HG03064 (cell line): Measurements from ENCODE around the gene SPSB4.

Experiments used
- ATAC-seq: cut with Tn5 transposase; IDR thresholded peaks from one replicate; pipeline ENCODE4 v1.9.1; 2021; ENCODE audit warnings: low read depth; ENCODE audit not compliant: unreplicated experiment

Gene SPSB4

DNA sequence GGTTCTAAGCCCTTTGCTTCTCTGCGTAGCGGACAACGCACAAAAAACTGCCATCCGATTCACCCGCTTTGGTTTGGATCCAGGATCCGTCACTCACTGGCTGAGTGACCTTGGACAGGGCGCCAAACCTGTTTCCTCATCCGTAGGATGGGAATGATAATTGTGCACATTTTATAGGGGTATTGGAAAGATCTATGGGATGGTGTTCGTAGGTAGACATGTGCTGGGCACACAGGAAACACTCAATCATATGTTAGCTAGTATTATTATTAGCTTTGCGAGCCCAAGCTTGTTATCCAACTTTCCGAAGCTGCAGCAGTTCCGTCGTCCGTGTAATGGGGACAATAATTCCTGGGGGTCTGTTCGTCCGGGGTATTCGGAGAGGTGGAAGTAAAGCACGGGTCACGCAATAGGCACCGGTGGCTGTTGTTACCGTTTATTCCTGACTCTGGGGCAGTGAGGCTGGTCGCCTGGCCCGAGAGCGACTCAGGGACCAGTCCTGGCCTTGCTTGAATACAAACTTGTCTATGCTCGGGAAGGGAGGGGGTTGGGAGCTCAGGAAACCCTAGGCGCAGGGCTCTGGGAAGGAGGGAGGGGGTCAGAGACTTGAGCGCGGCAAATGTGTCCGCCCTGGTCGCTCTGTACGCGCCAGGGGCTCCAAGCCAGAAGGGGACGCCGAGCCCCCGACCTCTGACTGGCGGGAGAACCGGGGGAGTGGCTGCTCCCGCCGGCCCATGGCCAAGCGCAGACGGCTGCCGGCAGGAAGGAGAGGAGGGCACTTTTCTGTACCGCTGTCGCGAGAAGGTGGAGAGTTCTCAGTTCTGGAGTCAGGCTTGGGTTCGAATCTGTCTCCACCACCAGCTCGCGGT, 1.3 kb downstream of the SPSB4 start:
- no peak for ATAC-seq

- no peak for ATAC-seq
These were observed 4.0 kb downstream of the SPSB4 start for GRCh38 chr3:141055136-141055535.

GRCh38 chr3:141055536-141056445, 4.6 kb downstream of the SPSB4 start:
- ATAC-seq = no peak

- no peak for ATAC-seq
These were observed 5.6 kb downstream of the SPSB4 start for GRCh38 chr3:141056751-141057171.

DNA sequence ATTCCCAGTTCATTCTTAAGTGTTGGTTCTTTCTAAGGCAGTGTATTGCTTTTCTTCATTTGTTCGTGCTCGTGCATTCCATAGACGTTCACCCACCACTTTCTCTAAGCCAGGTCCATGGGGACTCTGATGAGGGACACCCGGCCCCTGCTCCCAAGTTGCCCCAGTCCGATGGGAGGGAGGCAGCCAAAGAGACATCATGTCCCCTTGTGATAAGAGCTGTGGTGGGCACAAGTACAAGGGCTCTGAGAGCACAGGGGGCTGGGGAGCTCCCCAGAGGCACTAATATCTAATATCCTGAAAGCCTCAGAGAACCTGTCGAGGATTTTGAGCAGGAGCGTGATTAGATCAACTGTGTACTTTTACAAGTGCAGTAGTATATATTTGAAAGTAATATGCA, 6.3 kb downstream of the SPSB4 start:
- ATAC-seq = no peak

DNA sequence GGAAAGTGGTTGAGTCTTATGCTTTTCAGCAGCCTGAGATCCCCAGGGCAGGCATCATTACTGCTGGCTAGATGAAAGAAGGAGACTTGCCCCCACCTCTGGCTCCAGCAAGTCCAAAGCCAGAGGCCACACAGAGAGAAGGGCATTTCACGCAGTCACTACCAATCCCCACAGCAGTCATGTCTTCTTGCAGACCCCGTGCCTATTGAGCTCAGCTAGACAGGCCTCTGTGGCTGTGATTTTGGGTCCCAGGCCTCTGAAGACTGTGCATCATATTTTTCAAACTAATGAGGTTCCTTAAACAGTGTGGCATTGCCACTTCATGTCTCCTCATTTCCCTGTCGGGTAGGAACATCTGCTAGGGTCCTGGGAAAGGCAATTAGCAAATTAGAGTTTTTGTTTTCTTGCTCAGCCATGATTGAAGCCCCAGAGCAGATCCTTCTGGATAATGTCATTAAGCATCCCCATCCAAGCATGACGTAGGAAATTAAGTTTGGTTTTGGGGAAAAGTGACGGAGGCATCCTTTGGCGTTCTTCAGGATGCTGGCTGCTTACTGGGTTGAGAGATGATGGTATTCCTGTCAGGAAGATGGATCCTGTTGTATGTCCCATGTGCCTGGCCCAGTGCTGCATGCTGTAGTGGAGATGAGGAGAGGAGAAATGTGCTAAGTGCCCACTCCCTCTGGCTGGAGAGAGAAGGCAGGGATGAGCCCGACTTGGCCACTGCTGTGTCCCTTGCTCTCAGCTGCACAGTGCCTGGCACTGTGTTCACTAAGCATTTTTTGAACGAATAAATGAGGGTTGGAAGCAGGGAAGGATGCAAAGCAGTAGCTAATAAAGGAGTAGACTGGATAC, 7.0 kb downstream of the SPSB4 start:
- ATAC-seq = no peak

GRCh38 chr3:141058996-141059395, 7.8 kb downstream of the SPSB4 start:
- ATAC-seq = no peak

DNA sequence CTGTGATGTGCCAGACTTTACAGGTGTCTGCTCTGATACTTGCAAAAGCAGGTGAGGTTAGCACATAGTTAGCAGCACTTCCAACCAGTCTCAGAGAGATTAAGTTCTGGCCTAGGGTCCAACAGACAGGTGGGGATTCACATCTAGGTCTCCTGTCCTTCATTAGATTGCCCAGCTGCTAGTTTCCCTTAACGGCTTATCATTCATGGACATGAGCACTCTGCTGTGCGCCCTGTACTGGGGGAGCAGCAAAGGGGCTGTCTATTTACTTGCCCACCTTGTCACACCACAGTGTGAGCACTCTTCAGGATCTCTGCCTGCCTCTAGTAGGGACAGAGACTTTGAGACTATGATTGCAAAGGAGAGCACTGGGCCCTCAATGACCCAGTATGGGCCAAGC, 8.7 kb downstream of the SPSB4 start:
- ATAC-seq = no peak

- ATAC-seq = no peak
These were observed 9.2 kb downstream of the SPSB4 start for GRCh38 chr3:141060327-141060726.

DNA sequence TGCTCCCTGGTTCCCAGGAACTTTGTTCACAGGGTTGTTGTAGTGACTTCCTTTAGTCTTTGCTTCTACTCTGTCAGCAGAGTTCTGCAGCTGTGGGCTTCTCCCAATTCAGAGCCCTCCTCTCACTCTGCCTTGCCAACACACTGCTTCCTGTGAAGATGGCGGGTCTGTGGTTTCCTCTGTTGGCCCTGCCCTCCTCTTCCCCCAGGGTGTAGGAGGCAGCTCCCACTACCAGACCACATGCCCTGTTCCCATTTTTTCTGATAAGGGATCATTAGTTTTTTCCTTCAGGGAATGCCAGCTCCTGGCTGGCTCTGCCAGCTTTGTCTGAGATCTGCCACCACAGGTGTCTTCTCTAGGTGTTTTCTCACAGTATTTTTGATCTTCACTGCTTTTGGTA, 12.7 kb downstream of the SPSB4 start:
- ATAC-seq = no peak

DNA sequence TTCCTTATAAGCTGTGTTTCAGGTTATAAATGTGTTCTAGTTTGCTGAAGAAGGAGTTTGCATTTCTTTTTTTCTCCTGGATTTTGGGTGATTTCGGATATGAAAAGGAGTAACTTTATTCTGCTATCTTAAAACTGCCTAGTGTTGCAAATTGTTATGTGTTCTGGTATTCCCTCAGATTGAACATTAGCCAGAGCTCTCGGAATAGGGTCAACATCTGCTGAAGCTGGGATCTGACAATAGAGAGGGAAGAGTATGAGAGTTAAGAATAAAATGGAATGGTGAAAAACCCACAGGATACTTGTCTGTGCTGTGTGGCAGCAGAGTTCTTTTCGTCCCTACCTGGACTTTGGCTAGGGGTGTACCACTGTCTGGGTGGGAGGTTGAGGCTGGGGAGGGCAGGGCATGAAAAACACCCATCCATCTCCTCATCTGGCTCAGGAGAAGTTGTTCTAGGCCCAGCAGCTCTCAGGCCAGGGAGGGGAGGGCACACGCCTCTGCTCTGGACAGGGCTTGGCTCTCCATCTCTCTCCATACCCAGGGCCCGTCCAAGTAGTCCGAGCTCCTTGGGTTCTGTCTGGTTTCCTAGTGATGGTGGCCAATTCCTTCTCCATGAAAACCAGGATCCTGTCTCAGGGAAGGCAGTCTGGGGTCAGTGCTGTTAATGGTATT, 13.2 kb downstream of the SPSB4 start:
- no peak for ATAC-seq

DNA sequence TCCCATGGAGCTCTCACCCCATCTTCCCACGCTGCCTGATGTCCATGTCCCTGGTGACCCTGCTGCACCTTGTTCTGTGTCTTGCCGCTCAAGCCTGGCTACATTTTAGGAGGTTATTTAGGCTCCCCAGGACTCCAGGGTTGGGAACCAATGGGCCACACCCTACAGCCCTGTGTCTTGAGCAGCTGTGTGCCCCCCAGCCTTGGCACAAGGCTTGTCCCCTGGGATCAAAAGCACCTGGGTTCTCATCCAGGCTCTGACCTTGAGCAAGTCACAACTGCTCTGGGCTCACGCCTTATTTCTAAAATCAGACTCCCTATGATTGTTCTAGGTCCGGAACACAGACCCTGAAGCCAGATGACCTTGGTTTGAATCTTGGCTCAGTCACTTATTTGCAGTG, 14.1 kb downstream of the SPSB4 start:
- ATAC-seq = no peak

DNA sequence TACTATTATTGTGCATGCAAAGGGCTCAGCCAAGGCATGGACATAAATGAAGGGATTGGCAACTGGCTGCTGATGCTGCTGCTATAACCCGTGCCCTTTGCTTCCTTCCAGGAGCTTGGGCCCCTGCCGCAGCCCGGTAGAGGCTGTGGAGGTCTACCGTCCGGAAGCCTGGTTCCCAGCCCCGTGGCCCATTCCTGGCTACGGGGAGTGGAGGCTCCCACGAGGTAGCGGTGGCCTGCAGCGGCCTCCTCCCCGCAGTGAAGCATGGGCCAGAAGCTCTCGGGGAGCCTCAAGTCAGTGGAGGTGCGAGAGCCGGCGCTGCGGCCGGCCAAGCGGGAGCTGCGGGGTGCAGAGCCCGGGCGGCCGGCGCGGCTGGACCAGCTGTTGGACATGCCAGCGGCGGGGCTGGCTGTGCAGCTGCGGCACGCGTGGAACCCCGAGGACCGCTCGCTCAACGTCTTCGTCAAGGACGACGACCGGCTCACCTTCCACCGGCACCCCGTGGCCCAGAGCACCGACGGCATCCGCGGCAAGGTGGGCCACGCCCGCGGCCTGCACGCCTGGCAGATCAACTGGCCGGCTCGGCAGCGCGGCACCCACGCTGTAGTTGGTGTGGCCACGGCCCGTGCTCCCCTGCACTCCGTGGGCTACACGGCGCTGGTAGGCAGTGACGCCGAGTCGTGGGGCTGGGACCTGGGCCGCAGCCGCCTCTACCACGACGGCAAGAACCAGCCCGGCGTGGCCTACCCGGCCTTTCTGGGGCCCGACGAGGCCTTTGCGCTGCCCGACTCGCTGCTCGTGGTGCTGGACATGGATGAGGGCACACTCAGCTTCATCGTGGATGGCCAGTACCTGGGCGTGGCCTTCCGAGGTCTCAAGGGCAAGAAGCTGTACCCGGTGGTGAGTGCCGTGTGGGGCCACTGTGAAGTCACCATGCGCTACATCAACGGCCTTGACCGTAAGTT, 15.0 kb downstream of the SPSB4 start:
- ATAC-seq = no peak

GRCh38 chr3:141067206-141067974, 16.2 kb downstream of the SPSB4 start:
- no peak for ATAC-seq

GRCh38 chr3:141070229-141070628, 19.1 kb downstream of the SPSB4 start:
- no peak for ATAC-seq

- ATAC-seq = no peak
These were observed 19.7 kb downstream of the SPSB4 start for GRCh38 chr3:141070727-141071357.

- no peak for ATAC-seq
These were observed 20.6 kb downstream of the SPSB4 start for GRCh38 chr3:141071681-141072260.
